Measurements from ENCODE around the gene CARF.

The CARF gene

DNA sequence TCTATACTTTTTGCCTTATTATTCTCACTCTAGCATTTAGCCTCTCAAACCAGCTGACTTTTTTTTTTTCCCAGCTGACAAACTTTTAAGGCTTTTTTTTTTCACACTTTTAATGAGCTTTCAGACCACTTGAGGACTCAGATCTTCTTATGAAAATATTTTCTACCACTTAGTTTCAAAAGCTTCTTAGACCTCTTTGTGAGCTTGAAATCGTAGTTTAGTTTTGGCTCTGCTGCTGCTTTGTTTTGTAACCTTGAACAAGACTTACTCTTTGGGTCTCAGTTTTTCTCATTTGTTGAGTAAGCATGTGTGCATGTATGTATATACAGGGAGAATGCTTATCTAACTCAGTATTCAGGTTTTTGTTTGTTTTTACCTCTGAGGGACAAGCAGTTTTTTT lies 106.1 kb downstream of the CARF start:
- Mint-ChIP-seq H3K9me3 (no peaks in the 10 kb centered on the region), H3K27me3 (ENCODE audit: low read depth) (no peaks in the 10 kb centered on the region), H3K4me1 (ENCODE audit: low read depth) (peaks cover 35% of the 10 kb centered on the region), H3K27ac (peak overlapping the region; percentile 7), H3K4me3 (peak overlapping the region; percentile 50), H3K36me3 (ENCODE audit: low read depth) (peaks cover 5% of the 10 kb centered on the region)
- DNase-seq (ENCODE audit: low spot score), result no peak

DNA sequence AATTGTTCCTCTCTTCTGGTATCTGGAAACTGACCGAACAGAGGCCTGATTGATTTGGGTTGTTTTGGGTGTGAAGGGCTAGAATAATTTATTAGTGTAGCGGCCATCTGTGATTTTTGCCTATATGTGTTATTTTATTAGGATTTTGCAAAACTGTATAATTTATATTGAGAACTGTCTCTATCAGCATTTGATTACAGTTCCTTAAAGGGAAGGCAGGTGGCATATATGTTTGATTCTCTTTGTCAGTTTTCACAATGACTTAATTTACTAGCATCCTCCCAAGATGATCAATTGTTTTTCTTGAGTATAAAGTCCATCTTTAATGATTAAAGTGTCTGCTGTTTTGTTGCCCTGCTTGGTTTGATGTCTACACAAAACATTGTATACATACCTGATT lies 107.1 kb downstream of the CARF start:
- peak overlapping the region; percentile 7 for H3K4me3 Mint-ChIP-seq
- peaks cover 5% of the 10 kb centered on the region for H3K36me3 Mint-ChIP-seq (ENCODE audit: low read depth)
- H3K27me3 Mint-ChIP-seq (ENCODE audit: low read depth), result no peaks in the 10 kb centered on the region
- no peaks in the 10 kb centered on the region for H3K9me3 Mint-ChIP-seq
- no peak for DNase-seq (ENCODE audit: low spot score)
- no peak overlapping the region for H3K27ac Mint-ChIP-seq
- H3K4me1 Mint-ChIP-seq (ENCODE audit: low read depth), result peaks cover 30% of the 10 kb centered on the region

- peaks cover 3% of the 10 kb centered on the region for H3K36me3 Mint-ChIP-seq (ENCODE audit: low read depth)
- DNase-seq (ENCODE audit: low spot score), result no peak
- H3K4me1 Mint-ChIP-seq (ENCODE audit: low read depth), result peaks cover 19% of the 10 kb centered on the region
- H3K9me3 Mint-ChIP-seq, result no peaks in the 10 kb centered on the region
- no peak overlapping the region for H3K27ac Mint-ChIP-seq
- no peaks in the 10 kb centered on the region for H3K27me3 Mint-ChIP-seq (ENCODE audit: low read depth)
- no peak overlapping the region for H3K4me3 Mint-ChIP-seq
Measured at GRCh38 chr2:203021991-203022390, 109.9 kb downstream of the CARF start.

DNA sequence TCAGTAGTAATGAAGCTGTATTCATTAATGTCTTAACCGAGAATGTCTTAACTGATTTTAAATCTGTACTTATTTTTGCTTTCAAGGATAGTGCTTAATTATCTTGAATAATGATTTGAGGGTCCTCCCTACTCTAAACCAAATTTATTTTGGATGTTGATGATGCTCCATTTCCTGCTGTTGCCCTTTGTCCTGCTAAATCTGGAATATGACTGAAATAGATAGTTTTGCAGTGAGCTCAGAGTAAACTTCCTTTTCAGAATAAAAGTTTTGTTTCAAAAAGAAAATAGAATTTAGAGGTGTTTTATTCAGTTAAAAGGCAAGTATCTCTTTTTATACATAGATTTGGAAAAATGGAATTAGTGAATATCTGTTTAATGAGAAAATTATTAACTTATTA lies 110.7 kb downstream of the CARF start:
- no peak overlapping the region for H3K27ac Mint-ChIP-seq
- no peaks in the 10 kb centered on the region for H3K9me3 Mint-ChIP-seq
- no peak for DNase-seq (ENCODE audit: low spot score)
- H3K27me3 Mint-ChIP-seq (ENCODE audit: low read depth), result no peaks in the 10 kb centered on the region
- H3K36me3 Mint-ChIP-seq (ENCODE audit: low read depth), result peaks cover 3% of the 10 kb centered on the region
- H3K4me3 Mint-ChIP-seq, result no peak overlapping the region
- peaks cover 18% of the 10 kb centered on the region for H3K4me1 Mint-ChIP-seq (ENCODE audit: low read depth)

DNA sequence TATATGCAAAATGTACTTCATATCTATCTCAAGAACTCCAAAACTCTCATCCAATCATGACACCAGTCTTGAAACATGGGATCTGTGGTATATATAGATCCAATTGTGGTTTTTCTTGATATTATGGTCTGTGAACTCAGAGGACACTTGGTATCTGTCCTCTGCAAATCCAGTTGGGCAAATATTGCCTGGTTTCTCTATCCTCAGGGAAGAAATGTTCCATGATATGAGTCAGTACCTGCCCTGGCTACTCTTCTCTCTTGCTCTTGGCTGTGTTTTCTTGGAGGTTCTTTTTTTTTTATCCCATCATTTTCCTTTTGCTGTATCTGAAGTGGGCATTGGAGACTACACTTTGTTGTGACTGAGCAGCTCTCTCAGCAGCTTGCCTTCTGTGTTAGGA lies 113.5 kb downstream of the CARF start:
- Mint-ChIP-seq H3K4me3 (no peak overlapping the region), H3K27ac (no peak overlapping the region), H3K9me3 (no peaks in the 10 kb centered on the region), H3K4me1 (ENCODE audit: low read depth) (peaks cover 3% of the 10 kb centered on the region), H3K27me3 (ENCODE audit: low read depth) (no peaks in the 10 kb centered on the region), H3K36me3 (ENCODE audit: low read depth) (no peaks in the 10 kb centered on the region)
- DNase-seq (ENCODE audit: low spot score), result no peak

GRCh38 chr2:203030545-203030944 lies 118.5 kb downstream of the CARF start:
- no peak for DNase-seq (ENCODE audit: low spot score)
- H3K27ac Mint-ChIP-seq, result no peak overlapping the region
- peaks cover 12% of the 10 kb centered on the region for H3K4me1 Mint-ChIP-seq (ENCODE audit: low read depth)
- peaks cover 7% of the 10 kb centered on the region for H3K36me3 Mint-ChIP-seq (ENCODE audit: low read depth)
- peaks cover 5% of the 10 kb centered on the region for H3K9me3 Mint-ChIP-seq
- no peak overlapping the region for H3K4me3 Mint-ChIP-seq
- no peaks in the 10 kb centered on the region for H3K27me3 Mint-ChIP-seq (ENCODE audit: low read depth)

GRCh38 chr2:203030991-203031390 lies 118.9 kb downstream of the CARF start:
- peaks cover 5% of the 10 kb centered on the region for H3K9me3 Mint-ChIP-seq
- H3K4me1 Mint-ChIP-seq (ENCODE audit: low read depth), result peaks cover 12% of the 10 kb centered on the region
- no peak for DNase-seq (ENCODE audit: low spot score)
- no peak overlapping the region for H3K27ac Mint-ChIP-seq
- H3K27me3 Mint-ChIP-seq (ENCODE audit: low read depth), result no peaks in the 10 kb centered on the region
- H3K4me3 Mint-ChIP-seq, result no peak overlapping the region
- peaks cover 7% of the 10 kb centered on the region for H3K36me3 Mint-ChIP-seq (ENCODE audit: low read depth)

DNA sequence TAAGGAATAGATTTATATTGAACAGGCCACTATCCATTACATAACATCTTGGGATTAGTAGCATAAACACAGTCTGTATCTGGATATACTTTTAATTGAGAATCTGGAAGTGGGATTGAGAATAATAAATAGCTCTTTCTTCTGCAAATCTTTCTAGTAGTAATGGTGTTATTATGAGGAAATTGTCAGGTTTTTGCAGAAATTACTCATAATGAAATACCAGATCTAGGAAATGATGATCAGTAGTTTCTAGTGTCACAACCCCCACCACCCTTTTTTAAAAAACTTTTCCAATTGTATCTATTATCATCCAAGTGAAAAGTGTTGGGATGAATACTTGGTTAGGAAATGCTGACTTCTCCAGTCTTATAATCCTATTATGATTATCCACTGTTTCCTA lies 121.3 kb downstream of the CARF start:
- Mint-ChIP-seq H3K9me3 (peaks cover 5% of the 10 kb centered on the region), H3K27me3 (ENCODE audit: low read depth) (no peaks in the 10 kb centered on the region), H3K27ac (no peak overlapping the region), H3K36me3 (ENCODE audit: low read depth) (peaks cover 7% of the 10 kb centered on the region), H3K4me3 (no peak overlapping the region), H3K4me1 (ENCODE audit: low read depth) (peaks cover 12% of the 10 kb centered on the region)
- no peak for DNase-seq (ENCODE audit: low spot score)

DNA sequence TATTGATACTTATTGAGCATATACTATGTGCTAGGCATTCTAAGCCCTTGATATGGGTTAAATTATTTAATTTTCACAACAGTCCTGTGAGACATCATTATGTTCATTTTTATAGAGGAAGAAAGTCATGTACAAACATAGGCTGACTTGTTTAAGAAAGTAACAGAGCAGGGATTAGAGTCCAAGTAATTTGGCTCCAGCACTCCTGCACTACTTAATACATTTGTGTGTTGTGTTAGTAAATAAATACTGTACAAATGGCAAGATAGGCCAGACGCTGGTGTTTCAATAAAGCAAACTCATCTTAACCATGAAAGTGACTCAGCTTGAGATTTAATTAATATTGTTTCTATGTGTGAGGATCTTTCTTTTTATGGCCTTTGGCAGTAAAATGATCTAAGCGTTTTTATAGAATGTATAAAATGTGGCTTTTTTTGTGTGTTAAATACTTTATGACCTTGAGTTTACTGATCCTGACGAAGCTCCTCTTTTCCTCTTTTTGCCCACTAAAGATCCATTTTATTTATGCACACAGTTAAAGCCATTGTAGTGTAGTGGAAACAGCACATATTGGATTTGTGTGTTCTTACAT lies 123.9 kb downstream of the CARF start:
- Mint-ChIP-seq H3K4me3 (no peak overlapping the region), H3K36me3 (ENCODE audit: low read depth) (peaks cover 7% of the 10 kb centered on the region), H3K9me3 (peaks cover 5% of the 10 kb centered on the region), H3K4me1 (ENCODE audit: low read depth) (peaks cover 14% of the 10 kb centered on the region), H3K27ac (no peak overlapping the region), H3K27me3 (ENCODE audit: low read depth) (no peaks in the 10 kb centered on the region)
- DNase-seq (ENCODE audit: low spot score), result no peak

All from T-helper 2 cell treated with Interferon-gamma antibody and Interleukin-4, amounts not matched to agents 5 μg/mL and 100 μg/mL, for 36 hours (primary cell).